ENCODE data around the gene RRBP1. TPM values are rescaled to one million over a fixed set of nuclear protein-coding genes. Genes with fewer than 3 reads are reported as not detected.
"Not testable (repeated sequence)": the region's sequence is repeated elsewhere in the genome, so short reads cannot be mapped to it uniquely, and the experiment has no call there.

Gene RRBP1
- total RNA-seq, 2 donors from 2014 or later = 112 to 148 TPM

- Histone ChIP-seq H3K4me3 (no peak overlapping the region), H3K27ac (no peak overlapping the region), H3K9me3 (no peaks in the 10 kb centered on the region), H3K27me3 (replicated peaks; ENCODE audit: insufficient read depth) (no peaks in the 10 kb centered on the region), H3K36me3 (no peaks in the 10 kb centered on the region), H3K4me1 (replicated peaks) (no peaks in the 10 kb centered on the region)
- DNase-seq (ENCODE audit: low spot score) = no peak
- no peak for TF ChIP-seq POLR2AphosphoS5 (IDR thresholded peaks at IDR 0.05)
- TF ChIP-seq POLR2A (IDR thresholded peaks at IDR 0.05) = no peak
- TF ChIP-seq CTCF (IDR thresholded peaks at IDR 0.05) = no peak
- 56% methylated on average over 21 of the region's 21 CpGs for WGBS
- intact Hi-C loops (cut with DNase I) = loop anchor here (10.0 kb wide), 1 partner anchor 94 kb away; no protein-coding TSS in a partner anchor
These were observed 28.6 kb upstream of the RRBP1 start for GRCh38 chr20:17710379-17711266.

GRCh38 chr20:17709361-17710293, 27.6 kb upstream of the RRBP1 start:
- Histone ChIP-seq H3K4me1 (replicated peaks) (no peaks in the 10 kb centered on the region), H3K27ac (no peak overlapping the region), H3K27me3 (replicated peaks; ENCODE audit: insufficient read depth) (no peaks in the 10 kb centered on the region), H3K9me3 (no peaks in the 10 kb centered on the region), H3K36me3 (no peaks in the 10 kb centered on the region), H3K4me3 (no peak overlapping the region)
- TF ChIP-seq POLR2A (IDR thresholded peaks at IDR 0.05) = no peak
- no peak for TF ChIP-seq POLR2AphosphoS5 (IDR thresholded peaks at IDR 0.05)
- TF ChIP-seq CTCF (IDR thresholded peaks at IDR 0.05) = no peak
- WGBS = 91% methylated on average over 12 of the region's 12 CpGs
- no peak for DNase-seq (ENCODE audit: low spot score)
- intact Hi-C loops (cut with DNase I) = loop anchor here (10.0 kb wide), 1 partner anchor 95 kb away; no protein-coding TSS in a partner anchor

GRCh38 chr20:17708675-17709360, 26.8 kb upstream of the RRBP1 start:
- H3K9me3 ChIP-seq = no peaks in the 10 kb centered on the region
- H3K27ac ChIP-seq = no peak overlapping the region
- intact Hi-C loops (cut with DNase I) = no loop called here
- no peaks in the 10 kb centered on the region for H3K4me1 ChIP-seq (replicated peaks)
- no peak for TF ChIP-seq CTCF (IDR thresholded peaks at IDR 0.05)
- no peak for TF ChIP-seq POLR2A (IDR thresholded peaks at IDR 0.05)
- TF ChIP-seq POLR2AphosphoS5 (IDR thresholded peaks at IDR 0.05) = no peak
- no peaks in the 10 kb centered on the region for H3K27me3 ChIP-seq (replicated peaks; ENCODE audit: insufficient read depth)
- WGBS = 87% methylated on average over 7 of the region's 7 CpGs
- no peak for DNase-seq (ENCODE audit: low spot score)
- H3K4me3 ChIP-seq = no peak overlapping the region
- H3K36me3 ChIP-seq = no peaks in the 10 kb centered on the region

- WGBS = 94% methylated on average over 3 of the region's 3 CpGs
- H3K4me1 ChIP-seq (replicated peaks); H3K27ac ChIP-seq; H3K27me3 ChIP-seq (replicated peaks; ENCODE audit: insufficient read depth); H3K36me3 ChIP-seq; H3K4me3 ChIP-seq; DNase-seq (ENCODE audit: low spot score); intact Hi-C loops (cut with DNase I); H3K9me3 ChIP-seq: not testable (repeated sequence)
These were observed 25.9 kb upstream of the RRBP1 start for GRCh38 chr20:17707951-17708350.

GRCh38 chr20:17706632-17707031, 24.6 kb upstream of the RRBP1 start:
- intact Hi-C loops (cut with DNase I) = no loop called here
- 91% methylated on average over 3 of the region's 3 CpGs for WGBS
- H3K9me3 ChIP-seq = no peaks in the 10 kb centered on the region
- no peaks in the 10 kb centered on the region for H3K36me3 ChIP-seq
- no peaks in the 10 kb centered on the region for H3K27me3 ChIP-seq (replicated peaks; ENCODE audit: insufficient read depth)
- H3K27ac ChIP-seq = no peak overlapping the region
- no peaks in the 10 kb centered on the region for H3K4me1 ChIP-seq (replicated peaks)
- TF ChIP-seq POLR2AphosphoS5 (IDR thresholded peaks at IDR 0.05) = no peak
- TF ChIP-seq CTCF (IDR thresholded peaks at IDR 0.05) = no peak
- TF ChIP-seq POLR2A (IDR thresholded peaks at IDR 0.05) = no peak
- no peak for DNase-seq (ENCODE audit: low spot score)
- no peak overlapping the region for H3K4me3 ChIP-seq
